ENCODE results near the gene SPACDR.

DNA sequence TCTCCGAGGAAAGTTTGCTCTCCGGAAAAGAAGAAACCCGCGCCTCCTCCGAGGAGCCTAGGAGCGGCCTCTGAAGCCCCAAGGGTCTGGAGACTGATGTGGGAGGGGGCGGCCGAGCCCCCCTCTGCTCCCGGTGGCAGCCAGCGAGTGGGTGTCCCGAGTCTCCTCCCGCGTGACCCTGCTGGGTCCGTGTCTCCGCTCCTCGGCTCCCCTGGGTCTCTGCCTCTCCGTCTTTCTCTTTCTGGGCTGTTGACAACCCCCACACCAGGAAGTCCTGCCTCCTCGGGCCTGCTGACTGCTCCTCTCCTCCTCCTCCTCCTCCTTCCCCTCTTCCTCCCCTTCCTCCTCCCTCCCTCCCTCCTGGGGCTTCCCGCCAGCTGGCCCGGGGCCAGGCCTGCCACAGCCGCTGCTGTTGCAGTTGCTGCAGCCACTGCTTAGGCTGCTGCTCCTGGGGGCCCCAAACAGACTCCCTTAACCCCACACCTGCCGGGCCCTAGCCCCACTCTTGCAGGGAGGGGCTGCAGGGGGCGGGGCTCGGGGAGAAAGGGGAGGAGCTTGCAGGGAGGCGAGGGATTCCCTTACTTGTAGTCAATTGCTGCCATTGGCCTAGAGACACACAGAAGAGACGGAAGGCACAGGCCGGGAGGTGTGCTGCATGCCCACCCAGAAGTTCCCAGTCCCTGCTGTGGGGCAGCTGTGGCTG is 15.0 kb upstream of the SPACDR start, which contains the start of gene TSC22D4:
- TF ChIP-seq, protein P1, sequence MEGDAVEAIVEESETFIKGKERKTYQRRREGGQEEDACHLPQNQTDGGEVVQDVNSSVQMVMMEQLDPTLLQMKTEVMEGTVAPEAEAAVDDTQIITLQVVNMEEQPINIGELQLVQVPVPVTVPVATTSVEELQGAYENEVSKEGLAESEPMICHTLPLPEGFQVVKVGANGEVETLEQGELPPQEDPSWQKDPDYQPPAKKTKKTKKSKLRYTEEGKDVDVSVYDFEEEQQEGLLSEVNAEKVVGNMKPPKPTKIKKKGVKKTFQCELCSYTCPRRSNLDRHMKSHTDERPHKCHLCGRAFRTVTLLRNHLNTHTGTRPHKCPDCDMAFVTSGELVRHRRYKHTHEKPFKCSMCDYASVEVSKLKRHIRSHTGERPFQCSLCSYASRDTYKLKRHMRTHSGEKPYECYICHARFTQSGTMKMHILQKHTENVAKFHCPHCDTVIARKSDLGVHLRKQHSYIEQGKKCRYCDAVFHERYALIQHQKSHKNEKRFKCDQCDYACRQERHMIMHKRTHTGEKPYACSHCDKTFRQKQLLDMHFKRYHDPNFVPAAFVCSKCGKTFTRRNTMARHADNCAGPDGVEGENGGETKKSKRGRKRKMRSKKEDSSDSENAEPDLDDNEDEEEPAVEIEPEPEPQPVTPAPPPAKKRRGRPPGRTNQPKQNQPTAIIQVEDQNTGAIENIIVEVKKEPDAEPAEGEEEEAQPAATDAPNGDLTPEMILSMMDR (IDR thresholded peaks at IDR 0.05), result no peak
- peak; percentile 91 to 96 (median 96) for TF ChIP-seq POLR2AphosphoS5 (IDR thresholded peaks at IDR 0.05)
- peak; percentile 92 to 94 for TF ChIP-seq POLR2A (IDR thresholded peaks at IDR 0.05)
